ENCODE data around the gene DHRS13.

GRCh38 chr17:28929787-28930186, 26.9 kb upstream of the DHRS13 start:
- TF ChIP-seq CTCF (IDR thresholded peaks at IDR 0.05) (no peak), POLR2A (IDR thresholded peaks at IDR 0.05) (no peak)
